Cortex of kidney (tissue), 1 donor: ENCODE data around the gene PCNX4.

Source experiments
- DNase-seq: peaks from one replicate; lab custom pipeline; 2025; lab: John Stamatoyannopoulos, UW

The PCNX4 gene

GRCh38 chr14:60102389-60102788 is 10.7 kb downstream of the PCNX4 start:
- DNase-seq, result no peak

GRCh38 chr14:60106339-60106738 is 14.6 kb downstream of the PCNX4 start:
- DNase-seq, result no peak

GRCh38 chr14:60107477-60107876 is 15.8 kb downstream of the PCNX4 start:
- DNase-seq, result no peak

GRCh38 chr14:60111732-60112131 is 20.0 kb downstream of the PCNX4 start:
- DNase-seq, result no peak

- DNase-seq, result no peak
These were observed 23.2 kb downstream of the PCNX4 start for GRCh38 chr14:60114881-60115280.

- DNase-seq, result no peak
These were observed 24.5 kb downstream of the PCNX4 start for GRCh38 chr14:60116181-60116580.

- no peak for DNase-seq
These were observed 34.2 kb downstream of the PCNX4 start for GRCh38 chr14:60125918-60126317.

DNA sequence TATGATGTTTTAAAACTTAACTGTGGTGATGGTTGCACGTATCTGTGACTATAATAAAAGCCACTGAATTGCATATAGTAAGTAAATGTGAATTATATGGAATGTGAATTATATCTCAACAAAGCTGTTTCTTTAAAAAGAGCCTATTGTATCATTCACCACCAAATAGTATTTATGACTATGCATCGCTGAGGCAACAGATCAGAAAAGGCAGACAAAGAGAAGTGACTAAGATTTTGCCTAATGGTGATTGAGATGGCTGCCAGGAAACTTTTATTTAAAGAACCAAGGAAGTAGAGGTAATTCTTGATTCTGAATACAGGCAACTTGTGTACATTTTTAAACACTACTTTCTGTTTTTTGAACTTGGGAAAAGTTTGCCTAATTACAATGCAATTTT is 41.8 kb downstream of the PCNX4 start:
- no peak for DNase-seq

DNA sequence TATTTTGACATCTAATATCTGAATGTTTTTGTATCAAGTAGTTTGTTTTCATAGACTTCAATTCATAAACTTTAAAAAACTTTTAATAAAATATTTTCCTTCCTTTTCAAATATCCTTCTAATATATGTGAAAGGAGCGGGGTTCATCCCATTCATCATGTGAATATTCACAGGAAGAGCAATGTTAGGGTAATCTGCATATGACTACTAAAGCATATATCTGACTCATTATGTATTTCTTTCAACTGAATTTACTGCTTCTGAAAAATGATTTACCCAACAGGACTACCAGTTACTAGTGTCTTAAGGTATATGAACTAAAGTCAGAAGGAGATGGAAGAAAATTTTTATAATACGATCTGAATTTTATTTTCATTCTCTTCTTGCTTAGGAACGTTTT is 43.0 kb downstream of the PCNX4 start:
- DNase-seq, result no peak

- DNase-seq, result no peak
These were observed 60.0 kb downstream of the PCNX4 start for GRCh38 chr14:60151715-60152114.

DNA sequence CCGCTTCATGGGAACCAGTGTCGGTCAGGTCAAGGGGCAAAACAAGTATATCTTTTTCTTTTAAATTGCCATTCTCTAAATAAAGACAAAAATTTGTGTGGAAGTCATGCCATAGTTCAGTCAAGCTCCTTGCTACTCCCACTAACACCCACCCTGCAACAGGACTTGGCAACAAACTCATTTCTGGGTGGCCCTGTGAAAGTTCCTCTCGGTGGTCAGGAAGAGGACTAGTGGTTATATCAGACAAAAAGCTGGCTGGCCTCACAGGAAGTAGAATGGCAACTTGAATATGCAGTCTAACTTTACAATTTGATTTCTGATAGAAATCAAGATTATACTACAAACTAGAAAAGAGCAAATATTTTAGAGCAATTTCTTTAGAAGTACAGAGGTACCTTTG is 62.3 kb downstream of the PCNX4 start:
- DNase-seq, result no peak

DNA sequence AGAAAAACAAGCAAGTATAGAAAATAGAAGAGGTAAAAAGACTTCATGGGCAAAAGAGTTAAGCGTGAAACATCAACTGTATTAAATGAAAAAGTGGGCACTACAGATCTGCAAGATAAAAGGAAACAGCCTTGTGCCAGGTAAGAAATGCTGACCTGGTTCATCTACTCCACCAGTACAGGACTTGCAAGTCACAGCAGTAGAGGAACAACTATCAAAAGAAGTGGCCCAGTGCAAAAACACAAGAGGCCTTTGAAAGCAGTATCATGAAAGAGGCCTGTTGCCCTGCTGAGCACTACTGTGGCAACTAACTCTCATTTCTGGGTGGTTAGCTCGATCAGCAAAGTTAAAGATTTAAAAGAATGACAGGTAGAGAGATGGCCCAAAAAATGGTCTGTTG is 62.9 kb downstream of the PCNX4 start:
- DNase-seq, result no peak

DNA sequence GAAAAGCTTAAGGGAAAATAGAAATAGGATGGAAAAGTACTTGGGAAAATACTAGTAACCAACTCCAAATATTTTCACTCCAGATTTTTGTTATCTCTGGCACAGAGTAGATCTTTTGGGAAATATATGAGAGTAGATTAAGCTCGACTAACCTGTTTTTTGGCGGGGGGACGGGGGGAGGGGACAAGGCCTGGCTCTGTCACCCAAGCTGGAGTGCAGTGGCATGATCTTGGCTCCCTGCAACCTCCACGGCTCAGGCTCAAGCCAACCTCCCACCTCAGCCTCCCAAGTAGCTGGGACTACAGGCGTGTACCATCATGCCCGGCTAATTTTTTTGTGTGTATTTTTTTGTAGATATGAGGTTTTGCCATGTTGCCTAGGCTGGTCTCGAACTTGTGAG is 68.7 kb downstream of the PCNX4 start:
- no peak for DNase-seq

GRCh38 chr14:60161196-60162107 is 69.7 kb downstream of the PCNX4 start:
- DNase-seq, result no peak

DNA sequence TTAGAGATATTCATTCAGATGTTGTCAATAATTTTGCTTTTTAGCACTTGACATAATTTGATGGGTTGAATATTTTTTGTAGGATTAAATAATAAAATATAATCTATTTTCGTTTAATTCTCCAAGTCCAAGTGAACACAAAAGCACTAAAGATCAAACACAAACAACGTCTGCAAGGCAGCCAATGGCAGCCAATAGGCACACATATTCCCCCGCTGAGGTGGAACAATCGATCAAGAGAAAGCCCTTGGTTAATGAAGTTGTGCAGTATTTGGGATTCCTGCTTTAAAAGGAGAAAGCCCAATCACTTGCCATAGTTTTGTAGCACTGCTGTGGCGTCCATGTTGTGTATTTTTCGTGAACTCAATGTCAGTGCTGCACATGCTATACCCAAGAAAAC is 72.0 kb downstream of the PCNX4 start:
- DNase-seq, result no peak

GRCh38 chr14:60164404-60164711 is 72.6 kb downstream of the PCNX4 start:
- no peak for DNase-seq

DNA sequence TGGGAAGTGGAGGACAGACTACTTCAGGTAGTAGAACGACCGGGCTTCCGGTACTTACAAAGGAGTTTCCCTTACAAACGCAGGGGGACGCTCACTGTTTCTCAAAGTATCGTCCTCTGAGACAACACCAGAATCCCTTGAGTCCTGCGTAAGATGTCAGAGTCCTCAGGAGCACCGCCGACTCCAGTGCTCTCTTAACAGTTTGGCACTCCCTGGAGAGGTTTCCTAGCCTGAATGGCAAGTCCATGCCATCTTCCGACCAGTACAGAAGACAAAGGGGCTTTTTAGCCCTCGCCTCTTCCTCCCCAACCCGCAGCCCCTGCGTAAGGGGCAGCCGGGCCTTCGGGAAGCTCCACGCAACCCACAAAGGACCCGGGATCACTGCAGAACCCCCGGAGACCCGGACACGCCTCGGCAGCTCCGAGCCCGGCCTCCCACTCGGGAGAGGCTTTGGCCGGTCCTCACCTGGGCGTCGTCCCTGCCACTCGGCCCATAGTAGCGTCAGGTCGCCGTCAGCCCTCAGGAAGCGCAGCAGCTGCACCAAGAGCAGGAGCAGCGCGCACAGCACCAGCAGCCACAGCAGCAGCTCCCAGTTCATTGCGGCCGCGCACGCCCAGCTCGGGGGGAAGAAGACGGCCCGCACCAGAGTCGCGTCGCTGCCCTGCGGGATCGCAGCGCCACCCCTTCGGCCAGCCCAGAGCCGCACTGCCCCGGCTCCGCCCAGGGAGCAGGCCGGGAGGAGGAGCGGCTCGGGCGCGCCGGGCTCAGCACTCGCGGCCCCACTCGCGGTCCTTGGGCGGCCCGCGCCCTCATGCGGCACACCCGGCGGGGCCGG is 73.2 kb downstream of the PCNX4 start, which contains the start of gene DHRS7:
Gene DHRS7, minus strand, starts transcription at position 687 of the 835 bp plus-strand sequence. Its CDS starts 89 bp downstream, at position 598.
- no peak for DNase-seq

- no peak for DNase-seq
These were observed 73.8 kb downstream of the PCNX4 start for GRCh38 chr14:60165547-60165876.

GRCh38 chr14:60166142-60166541 is 74.4 kb downstream of the PCNX4 start:
- DNase-seq, result no peak

- no peak for DNase-seq
These were observed 78.0 kb downstream of the PCNX4 start for GRCh38 chr14:60169722-60170121.

GRCh38 chr14:60170948-60171347 is 79.2 kb downstream of the PCNX4 start:
- no peak for DNase-seq

GRCh38 chr14:60171690-60172089 is 80.0 kb downstream of the PCNX4 start:
- DNase-seq, result no peak
